Liver (tissue), 9 donors: ENCODE data around the gene COL8A2. TPM values are rescaled to one million over a fixed set of nuclear protein-coding genes. Genes with fewer than 3 reads are reported as not detected.
A peak's percentile ranks its signal among the peaks of the same experiment; 100 is the strongest.

Source experiments
- DNase-seq: peaks from one replicate; pipeline ENCODE4 v3.0.0-alpha.2; 2017; ENCODE audit warnings: low spot score
- H3K27ac ChIP-seq, 2 donors: one replicate each; pipeline ENCODE4 v1.7.0; 2013; ENCODE audit warnings: inconsistent platforms in 2 of 2, low read length in 2 of 2, control low read depth in 1 of 2, low read depth in 1 of 2, mild to moderate bottlenecking in 1 of 2
- H3K27me3 ChIP-seq, 4 donors: one replicate each; pipeline versions ENCODE4 v1.6.1 to v1.7.0; 2013; ENCODE audit warnings: low read length in 3 of 4, inconsistent platforms in 1 of 4, mild to moderate bottlenecking in 1 of 4, moderate library complexity in 1 of 4; ENCODE audit not compliant: control insufficient read depth in 4 of 4, insufficient read depth in 4 of 4
- H3K36me3 ChIP-seq, 4 donors: one replicate each; pipeline versions ENCODE4 v1.6.1 to v1.7.0; 2013; ENCODE audit warnings: low read length in 3 of 4, mild to moderate bottlenecking in 3 of 4, low read depth in 1 of 4, moderate library complexity in 1 of 4; ENCODE audit not compliant: control insufficient read depth in 4 of 4, insufficient read depth in 3 of 4
- H3K4me1 ChIP-seq, 4 donors: one replicate each; pipeline versions ENCODE4 v1.6.1 to v1.7.0; 2013; ENCODE audit warnings: low read length in 3 of 4, mild to moderate bottlenecking in 3 of 4, moderate library complexity in 1 of 4; ENCODE audit not compliant: control insufficient read depth in 4 of 4, insufficient read depth in 4 of 4
- H3K4me3 ChIP-seq, 3 donors: one replicate each; pipeline versions ENCODE4 v1.6.1 to v1.7.0; 2013; ENCODE audit warnings: low read length in 3 of 3, control low read depth in 1 of 3, low read depth in 1 of 3, mild to moderate bottlenecking in 1 of 3
- H3K9ac ChIP-seq, 2 donors: one replicate each; pipeline ENCODE4 v1.7.0; 2013; ENCODE audit warnings: low read length in 2 of 2, mild to moderate bottlenecking in 2 of 2, moderate library complexity in 2 of 2, control low read depth in 1 of 2, low read depth in 1 of 2
- H3K9me3 ChIP-seq, 4 donors: one replicate each; pipeline versions ENCODE4 v1.6.1 to v1.7.0; 2013; ENCODE audit warnings: low read length in 3 of 4; ENCODE audit not compliant: control insufficient read depth in 4 of 4
- ATF3 ChIP-seq: IDR thresholded peaks from 2 replicates; pipeline ENCODE4 v1.6.1; 2016; ENCODE audit warnings: antibody characterized with exemption
- CTCF ChIP-seq: fragments of 150-350 bp; IDR thresholded peaks from 2 replicates; pipeline ENCODE4 v1.5.1; 2017; ENCODE audit warnings: improper control_type of control experiment, low read depth, low read length; ENCODE audit not compliant: missing input control
- FOXA2 ChIP-seq: IDR thresholded peaks from 2 replicates; pipeline ENCODE4 v1.6.1; 2016; ENCODE audit warnings: antibody characterized with exemption
- GABPA ChIP-seq, 2 donors: IDR thresholded peaks in 1 of 2; conservative IDR thresholded peaks in 1 of 2; 2 replicates each; pipeline ENCODE4 v1.6.1; 2016; ENCODE audit warnings: antibody characterized with exemption in 2 of 2, mild to moderate bottlenecking in 1 of 2, moderate library complexity in 1 of 2
- HNF4A ChIP-seq, 2 donors: conservative IDR thresholded peaks; 2 replicates each; pipeline ENCODE4 v1.6.1; 2016; ENCODE audit warnings: antibody characterized with exemption in 2 of 2, mild to moderate bottlenecking in 2 of 2
- HNF4G ChIP-seq: IDR thresholded peaks from 2 replicates; pipeline ENCODE4 v1.6.1; 2016; ENCODE audit warnings: antibody characterized with exemption
- JUND ChIP-seq, 2 donors: IDR thresholded peaks; 2 replicates each; pipeline ENCODE4 v1.6.1; 2016; ENCODE audit warnings: antibody characterized with exemption in 2 of 2
- NR2F2 ChIP-seq: IDR thresholded peaks from 2 replicates; pipeline ENCODE4 v1.6.1; 2016; ENCODE audit warnings: antibody characterized with exemption
- RAD21 ChIP-seq, 2 donors: IDR thresholded peaks; 2 replicates each; pipeline ENCODE4 v1.6.1; 2016; ENCODE audit warnings: antibody characterized with exemption in 2 of 2, mild to moderate bottlenecking in 2 of 2
- REST ChIP-seq: IDR thresholded peaks from 2 replicates; pipeline ENCODE4 v1.6.1; 2016; ENCODE audit warnings: antibody characterized with exemption, mild to moderate bottlenecking
- RXRA ChIP-seq, 2 donors: IDR thresholded peaks; 2 replicates each; pipeline ENCODE4 v1.6.1; 2017 to 2018; ENCODE audit warnings: antibody characterized with exemption in 2 of 2, mild to moderate bottlenecking in 1 of 2
- TAF1 ChIP-seq: conservative IDR thresholded peaks from 2 replicates; pipeline ENCODE4 v1.6.1; 2016; ENCODE audit warnings: antibody characterized with exemption, mild to moderate bottlenecking
- YY1 ChIP-seq: IDR thresholded peaks from 2 replicates; pipeline ENCODE4 v1.6.1; 2016; ENCODE audit warnings: antibody characterized with exemption, mild to moderate bottlenecking
- WGBS: extraction: QIAGEN DNeasy Blood & Tissue Kit; methylation state at CpG from one replicate; pipeline ENCODE4 v1.1.7; 2013; 5-methylcytosine and 5-hydroxymethylcytosine counted together
- polyA plus RNA-seq, 2 donors: library from polyadenylated mRNA; stranded (reverse) in 1 of 2; unstranded in 1 of 2; fragments of 200-250 nt in 1 of 2; fragments of >200 nt in 1 of 2; fragmentation: Nextera tagmentation in 1 of 2; extraction: Ambion mirVana in 1 of 2; gene quantifications; one replicate each; pipeline versions ENCODE4 v1.2.1 to v1.2.3, GENCODE V29; 2013 to 2015
- total RNA-seq, 2 donors: library from RNA; depleted of rRNA; stranded (reverse); fragments of >200 nt; gene quantifications; one replicate each; pipeline ENCODE4 v1.2.3, GENCODE V29; 2014
- donor health status: healthy.
- donor health status: healthy.
- donor health status: healthy.
- donor health status: healthy.
- donor health status: healthy.

Gene COL8A2
- total and polyA plus RNA-seq, 4 donors = 0.04 to 0.47 (median 0.35) TPM

- TF ChIP-seq CTCF = no peak
- TF ChIP-seq YY1 = no peak
- TF ChIP-seq HNF4G = no peak
- no peak for TF ChIP-seq FOXA2
- TF ChIP-seq TAF1 = no peak
Measured at GRCh38 chr1:36157115-36157903, 32.3 kb upstream of the COL8A2 start (continued).

GRCh38 chr1:36156329-36157114 lies 31.5 kb upstream of the COL8A2 start:
- peak; percentile 61 for DNase-seq
- TF ChIP-seq FOXA2 (no peak), HNF4A (conservative IDR thresholded peaks at IDR 0.05) (no peak), ATF3 (no peak), CTCF (no peak), JUND (IDR thresholded peaks at IDR 0.05) (no peak), RAD21 (IDR thresholded peaks at IDR 0.05) (no peak), GABPA (IDR thresholded peaks at IDR 0.05 in 1 of 2, conservative IDR thresholded peaks at IDR 0.05 in 1 of 2) (no peak), RXRA (IDR thresholded peaks at IDR 0.05) (no peak), NR2F2 (no peak), YY1 (no peak), REST (no peak)
- H3K4me3 ChIP-seq = peak overlapping the region; percentile 67 to 91 (median 72)
- H3K9ac ChIP-seq = peak overlapping the region; percentile 50 to 56
- H3K9me3 ChIP-seq = no peaks in the 10 kb centered on the region
- H3K27ac ChIP-seq = peak overlapping the region; percentile 93 to 95
- no peaks in the 10 kb centered on the region for H3K27me3 ChIP-seq
- no peaks in the 10 kb centered on the region for H3K36me3 ChIP-seq
- H3K4me1 ChIP-seq = peaks cover 3 to 35% (median 17%) of the 10 kb centered on the region in 4 donors
- 2% methylated on average over 69 of the region's 69 CpGs for WGBS
